ENCODE measurements around the gene VAT1L. TPM values are rescaled to one million over a fixed set of nuclear protein-coding genes. Genes with fewer than 3 reads are reported as not detected.

The VAT1L gene
- total RNA-seq, 1 donor from 2014 or later: 0.65 TPM

- no peak for DNase-seq (ENCODE audit: low spot score)
These were observed 205.0 kb downstream of the VAT1L start for GRCh38 chr16:77993111-77993985.

- no peak for DNase-seq (ENCODE audit: low spot score)
These were observed 207.6 kb downstream of the VAT1L start for GRCh38 chr16:77995843-77996455.

- no peak for DNase-seq (ENCODE audit: low spot score)
These were observed 210.1 kb downstream of the VAT1L start for GRCh38 chr16:77998350-77999023.

GRCh38 chr16:78001451-78002025 lies 213.2 kb downstream of the VAT1L start:
- no peak for DNase-seq (ENCODE audit: low spot score)

- peak; percentile 84 for DNase-seq (ENCODE audit: low spot score)
These were observed 214.7 kb downstream of the VAT1L start for GRCh38 chr16:78002915-78003538.

- DNase-seq (ENCODE audit: low spot score): no peak
These were observed 216.2 kb downstream of the VAT1L start for GRCh38 chr16:78004517-78004916.

- DNase-seq (ENCODE audit: low spot score): no peak
These were observed 217.5 kb downstream of the VAT1L start for GRCh38 chr16:78005881-78006280.

- no peak for DNase-seq (ENCODE audit: low spot score)
These were observed 218.8 kb downstream of the VAT1L start for GRCh38 chr16:78007121-78007520.

- DNase-seq (ENCODE audit: low spot score): no peak
These were observed 234.1 kb downstream of the VAT1L start, which contains the start of gene CLEC3A for GRCh38 chr16:78022347-78023060. CLEC3A (plus strand) TSS chr16:78022548; CDS start chr16:78022627, 79 bp downstream.

- no peak for DNase-seq (ENCODE audit: low spot score)
These were observed 235.8 kb downstream of the VAT1L start for GRCh38 chr16:78024159-78024558.

GRCh38 chr16:78025631-78026030 lies 237.3 kb downstream of the VAT1L start:
- no peak for DNase-seq (ENCODE audit: low spot score)

- no peak for DNase-seq (ENCODE audit: low spot score)
These were observed 239.7 kb downstream of the VAT1L start for GRCh38 chr16:78028018-78028417.

Other genes with a start within 250 kb of the VAT1L start
- 8.7 TPM for gene NUDT7, start 66.0 kb upstream of the VAT1L start, total RNA-seq
- gene CLEC3A, start 234.0 kb downstream of the VAT1L start, total RNA-seq: not detected